ENCODE measurements around the gene CERS2.

The CERS2 gene

GRCh38 chr1:150994248-150994647, 19.6 kb upstream of the CERS2 start:
- Histone ChIP-seq H3K27me3 (ENCODE audit: control insufficient read depth, insufficient read depth, low read length) (no peaks in the 10 kb centered on the region), H3K4me3 (ENCODE audit: low read length) (no peak overlapping the region), H3K9ac (ENCODE audit: low read length) (no peak overlapping the region), H3K9me3 (ENCODE audit: control insufficient read depth, low read length) (no peaks in the 10 kb centered on the region), H3K36me3 (ENCODE audit: control insufficient read depth, insufficient read depth, low read length) (peaks cover 13% of the 10 kb centered on the region), H3K4me1 (ENCODE audit: control insufficient read depth, insufficient read depth, low read length) (peaks cover 6% of the 10 kb centered on the region)

GRCh38 chr1:150992626-150993025, 18.0 kb upstream of the CERS2 start:
- no peaks in the 10 kb centered on the region for H3K9me3 ChIP-seq (ENCODE audit: control insufficient read depth, low read length)
- no peaks in the 10 kb centered on the region for H3K27me3 ChIP-seq (ENCODE audit: control insufficient read depth, insufficient read depth, low read length)
- H3K4me1 ChIP-seq (ENCODE audit: control insufficient read depth, insufficient read depth, low read length) = peaks cover 6% of the 10 kb centered on the region
- no peak overlapping the region for H3K4me3 ChIP-seq (ENCODE audit: low read length)
- peaks cover 7% of the 10 kb centered on the region for H3K36me3 ChIP-seq (ENCODE audit: control insufficient read depth, insufficient read depth, low read length)
- no peak overlapping the region for H3K9ac ChIP-seq (ENCODE audit: low read length)

GRCh38 chr1:150987924-150988323, 13.3 kb upstream of the CERS2 start:
- H3K4me3 ChIP-seq (ENCODE audit: low read length) = no peak overlapping the region
- no peaks in the 10 kb centered on the region for H3K27me3 ChIP-seq (ENCODE audit: control insufficient read depth, insufficient read depth, low read length)
- no peaks in the 10 kb centered on the region for H3K9me3 ChIP-seq (ENCODE audit: control insufficient read depth, low read length)
- no peaks in the 10 kb centered on the region for H3K36me3 ChIP-seq (ENCODE audit: control insufficient read depth, insufficient read depth, low read length)
- no peaks in the 10 kb centered on the region for H3K4me1 ChIP-seq (ENCODE audit: control insufficient read depth, insufficient read depth, low read length)
- H3K9ac ChIP-seq (ENCODE audit: low read length) = no peak overlapping the region

- Histone ChIP-seq H3K9me3 (ENCODE audit: control insufficient read depth, low read length) (no peaks in the 10 kb centered on the region), H3K9ac (ENCODE audit: low read length) (no peak overlapping the region), H3K27me3 (ENCODE audit: control insufficient read depth, insufficient read depth, low read length) (no peaks in the 10 kb centered on the region), H3K36me3 (ENCODE audit: control insufficient read depth, insufficient read depth, low read length) (no peaks in the 10 kb centered on the region), H3K4me1 (ENCODE audit: control insufficient read depth, insufficient read depth, low read length) (peaks cover 18% of the 10 kb centered on the region), H3K4me3 (ENCODE audit: low read length) (no peak overlapping the region)
Observed at GRCh38 chr1:150985179-150985825, 10.7 kb upstream of the CERS2 start.

- H3K4me3 ChIP-seq (ENCODE audit: low read length) = no peak within 1 kb of the TSS
- H3K27me3 ChIP-seq (ENCODE audit: control insufficient read depth, insufficient read depth, low read length) = no peaks in the 10 kb centered on the region
- no peaks in the 10 kb centered on the region for H3K36me3 ChIP-seq (ENCODE audit: control insufficient read depth, insufficient read depth, low read length)
- no peaks in the 10 kb centered on the region for H3K9me3 ChIP-seq (ENCODE audit: control insufficient read depth, low read length)
- H3K4me1 ChIP-seq (ENCODE audit: control insufficient read depth, insufficient read depth, low read length) = peaks cover 37% of the 10 kb centered on the region
- H3K9ac ChIP-seq (ENCODE audit: low read length) = no peak within 1 kb of the TSS
Observed at GRCh38 chr1:150981805-150982712, 7.4 kb upstream of the CERS2 start, which contains the start of gene ANXA9. Gene ANXA9, plus strand, starts transcription at chr1:150982292. Its CDS starts 814 bp downstream, at chr1:150983106.

- Histone ChIP-seq H3K9me3 (ENCODE audit: control insufficient read depth, low read length) (no peaks in the 10 kb centered on the region), H3K4me3 (ENCODE audit: low read length) (no peak overlapping the region), H3K4me1 (ENCODE audit: control insufficient read depth, insufficient read depth, low read length) (peaks cover 45% of the 10 kb centered on the region), H3K27me3 (ENCODE audit: control insufficient read depth, insufficient read depth, low read length) (no peaks in the 10 kb centered on the region), H3K36me3 (ENCODE audit: control insufficient read depth, insufficient read depth, low read length) (no peaks in the 10 kb centered on the region), H3K9ac (ENCODE audit: low read length) (no peak overlapping the region)
Observed at GRCh38 chr1:150981177-150981804, 6.7 kb upstream of the CERS2 start.

GRCh38 chr1:150979092-150980056, 4.7 kb upstream of the CERS2 start:
- no peaks in the 10 kb centered on the region for H3K36me3 ChIP-seq (ENCODE audit: control insufficient read depth, insufficient read depth, low read length)
- peaks cover 48% of the 10 kb centered on the region for H3K4me1 ChIP-seq (ENCODE audit: control insufficient read depth, insufficient read depth, low read length)
- H3K9ac ChIP-seq (ENCODE audit: low read length) = no peak overlapping the region
- no peak overlapping the region for H3K4me3 ChIP-seq (ENCODE audit: low read length)
- H3K27me3 ChIP-seq (ENCODE audit: control insufficient read depth, insufficient read depth, low read length) = no peaks in the 10 kb centered on the region
- H3K9me3 ChIP-seq (ENCODE audit: control insufficient read depth, low read length) = no peaks in the 10 kb centered on the region

GRCh38 chr1:150976879-150977694, 2.5 kb upstream of the CERS2 start:
- no peaks in the 10 kb centered on the region for H3K27me3 ChIP-seq (ENCODE audit: control insufficient read depth, insufficient read depth, low read length)
- no peak overlapping the region for H3K4me3 ChIP-seq (ENCODE audit: low read length)
- no peaks in the 10 kb centered on the region for H3K9me3 ChIP-seq (ENCODE audit: control insufficient read depth, low read length)
- H3K36me3 ChIP-seq (ENCODE audit: control insufficient read depth, insufficient read depth, low read length) = no peaks in the 10 kb centered on the region
- H3K9ac ChIP-seq (ENCODE audit: low read length) = peak overlapping the region; percentile 40
- peaks cover 59% of the 10 kb centered on the region for H3K4me1 ChIP-seq (ENCODE audit: control insufficient read depth, insufficient read depth, low read length)

- Histone ChIP-seq H3K4me3 (ENCODE audit: low read length) (no peak overlapping the region), H3K4me1 (ENCODE audit: control insufficient read depth, insufficient read depth, low read length) (peaks cover 59% of the 10 kb centered on the region), H3K36me3 (ENCODE audit: control insufficient read depth, insufficient read depth, low read length) (no peaks in the 10 kb centered on the region), H3K27me3 (ENCODE audit: control insufficient read depth, insufficient read depth, low read length) (no peaks in the 10 kb centered on the region), H3K9me3 (ENCODE audit: control insufficient read depth, low read length) (no peaks in the 10 kb centered on the region), H3K9ac (ENCODE audit: low read length) (peak overlapping the region; percentile 40)
Observed at GRCh38 chr1:150976401-150976821, 1.8 kb upstream of the CERS2 start.

- Histone ChIP-seq H3K4me3 (ENCODE audit: low read length) (peak overlapping the region; percentile 57), H3K36me3 (ENCODE audit: control insufficient read depth, insufficient read depth, low read length) (no peaks in the 10 kb centered on the region), H3K27me3 (ENCODE audit: control insufficient read depth, insufficient read depth, low read length) (no peaks in the 10 kb centered on the region), H3K4me1 (ENCODE audit: control insufficient read depth, insufficient read depth, low read length) (peaks cover 60% of the 10 kb centered on the region), H3K9ac (ENCODE audit: low read length) (peak overlapping the region; percentile 75), H3K9me3 (ENCODE audit: control insufficient read depth, low read length) (no peaks in the 10 kb centered on the region)
Observed at GRCh38 chr1:150973836-150974579, 627 bp downstream of the CERS2 start.

All from mucosa of stomach (tissue), 1 donor.